HuH-7 (cell line): Measurements from ENCODE around the gene OVOL2.
"Not testable (repeated sequence)": the region's sequence is repeated elsewhere in the genome, so short reads cannot be mapped to it uniquely, and the experiment has no call there.

Experiments
- DNase-seq: peaks from one replicate; pipeline ENCODE4 v3.0.0; 2011; ENCODE audit warnings: low spot score

Gene OVOL2

DNA sequence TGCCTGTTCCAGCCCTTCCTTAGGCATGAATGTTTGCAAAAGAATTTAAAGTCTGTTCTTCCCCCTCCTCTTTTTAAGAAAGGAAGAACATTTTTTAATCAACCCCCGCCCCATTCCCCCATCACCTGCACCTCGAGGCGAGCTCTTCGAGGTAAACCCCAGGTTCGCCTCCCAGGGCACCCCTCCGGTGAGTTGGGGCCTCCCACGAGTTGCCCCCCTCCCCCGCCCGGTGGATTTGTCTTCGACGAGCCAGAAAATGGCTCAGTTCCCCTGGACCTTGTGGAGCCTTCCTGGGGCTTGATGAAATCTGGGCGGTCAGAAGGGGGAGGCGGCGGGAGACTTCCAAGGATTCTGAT is 256 bp upstream of the OVOL2 start:
- DNase-seq, result no peak

DNA sequence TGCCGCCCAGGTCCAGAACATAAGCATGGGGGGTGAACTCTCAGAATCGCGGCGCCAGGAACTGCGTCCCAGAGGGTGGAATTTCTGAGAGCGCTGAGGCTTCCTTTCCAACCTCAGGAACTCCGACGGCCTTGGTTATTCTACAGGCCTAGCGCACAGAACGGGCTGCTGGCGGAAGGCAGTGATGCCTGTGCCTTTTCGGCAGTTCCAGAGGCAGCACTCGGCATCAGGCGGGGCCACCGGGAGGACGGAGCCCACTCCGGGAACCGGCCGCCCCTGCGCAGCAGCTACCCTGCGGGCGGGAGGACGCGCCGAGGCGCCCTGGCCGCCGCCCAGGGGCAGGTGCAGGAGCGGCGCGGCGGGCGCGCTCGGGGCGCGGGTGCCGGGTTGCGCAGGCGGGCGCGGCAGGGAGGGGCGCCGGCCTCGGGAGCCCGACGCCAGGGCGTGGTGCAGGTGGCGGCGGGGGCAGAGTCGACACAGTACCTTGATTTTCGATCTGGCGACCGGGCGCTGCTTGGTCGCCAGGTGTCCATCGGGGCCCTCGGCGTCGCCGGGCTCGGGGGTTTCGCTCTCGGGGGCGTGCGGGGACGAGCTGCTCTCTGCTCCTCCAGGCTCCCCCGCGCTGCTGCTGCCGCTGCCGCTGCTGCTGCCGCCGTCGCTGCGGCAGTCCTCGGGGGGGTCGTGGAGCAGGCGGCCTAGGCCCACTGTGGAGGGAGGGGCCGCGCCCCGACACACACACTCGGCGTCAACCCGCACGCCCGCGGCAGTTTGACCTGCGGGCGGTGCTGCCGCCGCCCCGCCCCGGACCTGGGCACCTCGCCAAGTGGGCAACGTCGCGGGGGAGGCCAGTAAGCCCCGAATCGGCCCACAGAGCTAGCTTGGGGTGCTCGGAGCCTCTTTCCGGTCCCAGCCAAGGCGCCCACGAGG is 1.3 kb downstream of the OVOL2 start:
- DNase-seq, result peak; percentile 55

DNA sequence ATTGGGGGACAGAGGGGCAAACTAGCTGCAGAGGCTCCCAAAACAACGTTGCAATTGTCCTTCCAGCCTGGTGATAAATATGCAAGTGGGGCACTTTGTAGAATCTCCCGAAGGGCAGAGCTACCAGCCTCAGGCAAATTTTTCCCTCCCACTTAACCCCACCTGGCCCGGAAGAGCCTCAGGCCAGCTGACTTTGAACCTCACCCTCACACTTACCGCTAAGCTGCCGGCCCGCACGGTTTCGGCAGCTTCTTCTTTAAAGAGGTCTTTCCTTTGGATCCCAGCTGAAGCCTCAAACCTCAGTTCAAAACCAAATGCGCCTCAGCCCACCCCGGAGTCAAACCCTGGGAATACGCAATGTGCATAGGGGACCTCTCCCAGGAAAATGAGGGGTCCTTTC is 2.5 kb downstream of the OVOL2 start:
- no peak for DNase-seq

DNA sequence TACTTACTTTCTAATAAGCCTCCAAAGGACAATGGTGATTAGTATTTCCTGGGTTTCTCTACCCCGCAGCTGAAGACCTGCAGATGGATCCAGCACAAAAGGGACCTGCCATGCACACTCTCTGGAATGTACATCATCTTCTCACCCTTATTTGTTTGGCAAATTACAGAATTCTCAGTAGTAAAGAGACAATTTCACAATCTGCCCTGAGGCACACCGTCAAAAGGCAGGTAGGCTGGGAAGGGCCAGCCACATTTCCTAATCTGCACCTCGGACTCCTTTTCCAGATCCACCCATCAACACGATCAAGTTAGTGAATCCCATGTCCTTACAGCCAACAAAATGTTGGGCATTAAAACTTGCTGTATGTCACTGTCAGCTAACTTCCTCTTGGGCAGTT is 4.9 kb downstream of the OVOL2 start:
- DNase-seq, result no peak

DNA sequence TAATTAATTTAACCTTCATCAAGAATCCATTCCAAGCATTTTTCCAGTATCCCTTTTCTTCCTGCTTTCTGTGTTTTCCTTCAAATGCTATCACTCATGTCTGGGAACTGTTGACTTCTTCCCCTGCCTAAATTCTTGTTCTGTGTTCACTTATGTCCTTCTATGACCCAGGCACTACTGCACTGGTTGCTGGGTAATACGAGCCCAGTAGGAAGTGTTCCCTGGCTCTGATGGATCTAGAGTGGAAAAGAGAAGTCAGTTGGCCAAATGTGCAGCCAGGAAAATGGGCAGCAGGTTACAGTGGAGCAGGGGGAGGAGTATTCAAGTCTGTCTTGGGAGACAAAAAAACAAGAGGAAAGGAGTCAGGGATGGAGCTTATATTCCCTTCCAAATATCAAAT is 7.1 kb downstream of the OVOL2 start:
- no peak for DNase-seq

DNA sequence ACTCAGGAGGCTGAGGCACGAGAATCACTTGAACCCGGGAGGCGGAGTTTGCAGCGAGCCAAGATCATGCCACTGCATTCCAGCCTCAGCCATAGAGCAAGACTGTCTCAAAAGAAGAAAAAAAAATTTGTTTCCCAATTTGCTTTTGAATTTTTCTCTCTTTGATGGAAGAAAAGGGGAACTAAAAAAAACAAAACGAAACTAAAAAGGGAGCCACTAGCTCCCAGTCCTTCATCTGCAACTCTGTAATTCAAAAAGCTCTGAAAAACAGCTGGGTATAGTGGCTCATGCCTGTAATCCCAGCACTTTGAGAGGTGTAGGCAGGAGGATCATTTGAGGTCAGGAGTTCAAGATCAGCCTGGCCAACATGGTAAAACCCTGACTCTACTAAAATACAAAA is 9.5 kb downstream of the OVOL2 start:
- no peak for DNase-seq

DNA sequence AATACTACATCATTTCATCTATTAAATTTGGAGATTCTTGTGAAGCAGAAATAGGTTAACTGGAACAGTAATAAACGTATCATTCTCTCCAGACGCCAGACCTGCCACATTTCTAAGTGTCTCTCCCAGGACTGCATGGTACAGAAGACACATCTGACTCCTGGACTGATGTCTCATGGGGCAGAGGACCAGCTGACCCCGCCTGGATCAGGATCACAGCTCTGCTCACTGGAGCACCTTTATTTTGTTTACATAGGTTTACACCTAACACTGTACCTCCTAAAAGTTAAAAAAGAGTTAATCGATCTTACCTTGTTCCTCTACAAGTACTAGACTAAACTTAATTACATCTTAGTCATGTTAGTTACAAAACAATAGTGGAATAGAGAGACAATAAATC is 11.2 kb downstream of the OVOL2 start:
- no peak for DNase-seq

DNA sequence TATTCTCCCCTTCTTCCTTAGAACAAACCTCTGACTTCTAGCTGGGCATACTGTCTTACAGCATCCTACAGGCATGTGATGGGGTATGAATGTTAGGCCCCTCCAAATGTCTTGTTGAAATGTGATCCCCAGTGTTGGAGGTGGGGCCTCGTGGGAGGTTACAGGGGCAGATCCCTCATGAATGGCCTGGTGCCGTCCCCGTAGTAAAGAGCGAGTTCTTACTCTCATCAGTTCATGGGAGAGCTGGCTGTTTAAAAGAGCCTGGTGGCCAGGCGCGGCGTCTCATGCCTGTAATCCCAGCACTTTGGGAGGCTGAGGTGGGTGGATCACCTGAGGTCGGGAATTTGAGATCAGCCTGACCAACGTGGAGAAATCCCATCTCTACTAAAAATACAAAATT is 15.5 kb downstream of the OVOL2 start:
- DNase-seq, result no peak

DNA sequence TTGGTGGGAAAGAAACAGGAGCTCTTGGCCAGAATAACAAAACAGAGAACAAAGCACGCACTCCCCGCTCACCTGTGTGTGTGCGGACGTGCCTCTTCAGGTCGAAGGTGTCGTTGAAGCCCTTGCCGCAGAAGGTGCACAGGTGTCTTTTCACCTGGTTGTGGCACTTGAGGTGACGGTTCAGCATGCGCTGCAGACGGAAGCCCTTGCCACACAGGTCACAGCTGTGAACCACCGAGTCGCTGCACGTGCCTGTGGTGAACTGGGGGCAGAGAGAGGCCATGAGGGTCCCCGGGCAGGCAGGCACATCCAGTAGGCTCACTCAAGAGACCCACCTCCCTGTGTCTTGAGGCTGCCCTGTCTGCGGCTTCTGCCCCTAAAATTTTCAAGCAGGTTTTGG is 16.3 kb downstream of the OVOL2 start:
- DNase-seq, result no peak

DNA sequence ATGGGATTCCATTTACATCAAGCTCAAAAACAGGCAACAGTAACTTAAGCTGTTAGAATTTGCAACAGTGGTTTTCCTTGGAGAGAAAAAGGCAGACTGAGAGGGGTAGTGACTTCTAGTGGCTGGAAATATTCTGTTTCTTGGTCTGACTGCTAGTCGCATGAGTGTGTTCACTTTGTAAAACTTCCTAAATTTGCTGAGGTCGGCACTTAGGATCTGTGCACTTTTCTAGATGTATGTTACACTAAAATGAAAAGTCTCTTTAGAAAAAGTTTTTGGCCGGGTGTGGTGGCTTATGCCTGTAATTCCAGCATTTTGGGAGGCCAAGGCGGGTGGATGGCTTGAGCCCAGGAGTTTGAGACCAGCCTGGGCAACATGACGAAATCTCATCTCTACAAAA is 18.7 kb downstream of the OVOL2 start:
- DNase-seq, result no peak

DNA sequence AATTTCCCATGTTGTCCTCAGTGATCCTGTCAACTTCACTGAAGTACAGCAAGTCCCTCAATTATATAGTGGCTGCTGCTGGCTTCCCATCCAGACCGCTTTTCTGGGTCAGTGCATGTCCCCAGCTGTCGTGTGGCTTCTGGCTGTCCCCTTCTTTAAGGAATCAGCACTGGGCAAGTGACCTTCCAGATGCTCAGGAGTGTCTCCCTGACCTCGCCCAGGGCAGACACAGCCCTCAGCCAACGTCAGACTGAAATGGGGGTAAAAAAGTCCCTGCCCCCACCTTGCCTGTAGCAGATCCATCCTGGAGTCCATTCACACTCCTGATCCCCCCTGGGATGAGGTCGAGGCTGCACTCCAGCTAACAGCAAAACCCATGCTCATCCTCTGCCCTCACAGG is 23.7 kb downstream of the OVOL2 start:
- DNase-seq, result no peak

DNA sequence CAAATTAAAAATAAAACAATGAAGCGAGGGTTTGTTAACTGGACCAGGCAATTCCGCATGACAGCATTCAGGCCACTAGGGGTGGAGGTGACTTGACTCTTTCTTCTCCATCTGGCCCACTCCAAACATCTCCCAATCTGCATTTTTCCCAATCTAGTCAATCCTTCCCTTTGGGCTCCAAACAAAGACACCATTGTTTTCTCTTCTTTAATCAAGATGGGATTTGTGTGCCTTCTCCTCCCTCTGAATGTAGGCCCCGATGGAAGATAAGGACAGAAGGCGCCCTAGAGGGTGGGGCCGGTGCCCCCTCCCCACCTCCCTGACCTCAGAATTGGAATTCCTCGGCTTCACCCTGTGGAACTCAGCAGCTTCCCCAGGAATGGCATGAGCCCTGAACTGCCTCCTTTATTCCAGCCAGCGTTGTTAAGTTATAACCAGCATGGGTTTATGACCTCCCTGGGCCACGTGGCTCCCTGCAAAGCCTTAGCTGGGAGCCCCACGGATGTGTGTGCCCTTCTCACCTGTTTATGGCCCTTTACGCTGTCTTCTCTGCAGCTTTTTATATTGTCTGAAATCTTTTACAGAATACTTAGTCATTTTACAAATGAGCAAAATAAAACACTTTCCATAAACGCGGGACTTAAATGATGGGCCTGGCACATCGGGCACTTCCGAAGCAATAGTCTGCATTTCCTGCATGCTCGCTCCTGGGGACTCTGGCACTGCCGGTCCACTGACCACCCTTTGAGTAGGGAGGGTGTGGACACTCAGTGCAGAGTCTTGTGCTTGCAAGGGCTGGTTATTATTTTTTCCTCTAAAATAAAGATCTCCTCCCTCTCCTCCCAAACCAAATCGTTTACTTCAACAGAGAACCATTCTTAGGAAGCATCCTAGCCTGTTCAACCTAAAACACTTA is 24.5 kb downstream of the OVOL2 start:
- peak; percentile 83 for DNase-seq

DNA sequence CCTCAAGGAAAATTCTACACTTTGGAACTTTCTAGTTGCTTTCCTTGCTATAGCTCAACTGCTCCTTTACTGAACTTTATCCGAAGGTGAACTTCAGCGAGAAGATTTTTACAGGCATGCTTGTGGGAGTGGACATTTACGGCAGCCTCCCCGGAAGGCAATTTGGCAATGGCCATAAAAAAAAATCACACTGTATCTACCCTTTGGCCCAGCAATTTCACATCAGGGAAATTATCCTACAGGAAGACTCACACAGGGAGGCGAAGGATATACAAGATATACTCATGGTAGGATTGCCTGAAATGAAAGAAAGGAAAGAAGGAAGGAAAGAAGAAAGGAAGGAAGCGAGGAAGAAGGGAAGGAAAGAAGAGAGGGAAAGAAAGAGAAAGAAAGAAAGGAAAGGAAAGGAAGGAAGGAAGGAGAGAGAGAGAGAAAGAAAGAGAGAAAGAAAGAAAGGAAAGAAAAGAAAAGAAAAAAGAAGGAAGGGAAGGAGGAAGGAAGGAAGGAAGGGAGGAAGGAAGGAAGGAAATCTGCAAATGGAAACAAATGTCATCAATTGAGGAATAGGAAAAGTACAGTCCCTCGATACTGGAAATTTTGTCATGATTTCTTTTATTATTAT is 25.7 kb downstream of the OVOL2 start:
- peak; percentile 59 for DNase-seq

DNA sequence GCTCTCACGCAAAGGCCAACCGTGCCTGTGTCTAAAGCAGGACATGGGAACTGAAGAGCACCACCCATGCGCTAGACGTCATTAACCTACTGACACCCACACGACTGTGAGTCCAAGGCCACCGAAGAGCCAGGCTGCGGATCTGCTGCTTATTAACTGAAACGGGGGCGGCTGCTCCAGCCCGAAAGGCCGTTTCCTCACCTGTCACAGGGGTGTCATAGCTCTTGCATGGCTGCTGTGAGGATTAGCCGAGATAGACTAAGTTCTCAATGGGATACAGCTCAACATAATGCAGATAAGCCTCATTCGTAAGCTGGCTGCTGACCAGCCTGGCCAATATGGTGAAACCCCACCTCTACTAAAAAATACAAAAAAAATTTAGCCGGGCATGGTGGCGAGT is 26.7 kb downstream of the OVOL2 start:
- DNase-seq, result no peak

DNA sequence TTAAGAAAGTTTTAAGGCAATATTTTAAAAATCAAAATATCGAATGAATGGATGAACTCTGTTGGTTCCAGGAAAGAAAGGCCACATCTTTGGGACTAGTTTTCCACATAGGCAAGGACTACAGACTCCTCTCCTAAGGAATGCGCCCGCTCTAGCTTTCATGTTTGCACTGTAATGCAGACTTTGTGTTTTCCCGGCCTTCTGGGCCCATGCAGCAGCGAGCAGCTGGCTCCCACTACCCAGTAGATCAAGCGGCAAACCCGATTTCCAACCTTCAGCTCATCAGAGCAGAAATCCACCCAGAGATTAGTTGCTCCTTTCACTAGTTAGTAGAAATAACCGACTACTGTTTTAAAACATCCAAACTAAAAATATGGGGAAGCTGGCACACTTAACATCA is 27.7 kb downstream of the OVOL2 start:
- DNase-seq, result no peak

DNA sequence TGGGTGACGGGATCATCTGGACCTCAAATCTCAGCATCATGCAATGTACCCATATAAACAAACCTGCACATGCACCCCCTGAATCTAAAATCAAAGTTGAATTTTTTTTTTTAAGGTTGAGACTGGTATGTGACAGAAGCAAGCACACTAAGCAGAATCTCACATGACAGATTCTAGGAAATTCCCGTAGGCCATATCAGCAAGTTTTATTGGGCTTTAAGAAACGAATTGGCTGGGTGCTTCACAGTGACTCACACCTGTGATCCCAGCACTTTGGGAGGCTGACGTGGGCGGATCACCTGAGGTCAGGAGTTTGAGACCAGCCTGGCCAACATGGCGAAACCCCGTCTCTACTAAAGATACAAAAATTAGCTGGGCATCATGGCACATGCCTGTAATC is 30.7 kb downstream of the OVOL2 start:
- DNase-seq, result not testable (repeated sequence)

DNA sequence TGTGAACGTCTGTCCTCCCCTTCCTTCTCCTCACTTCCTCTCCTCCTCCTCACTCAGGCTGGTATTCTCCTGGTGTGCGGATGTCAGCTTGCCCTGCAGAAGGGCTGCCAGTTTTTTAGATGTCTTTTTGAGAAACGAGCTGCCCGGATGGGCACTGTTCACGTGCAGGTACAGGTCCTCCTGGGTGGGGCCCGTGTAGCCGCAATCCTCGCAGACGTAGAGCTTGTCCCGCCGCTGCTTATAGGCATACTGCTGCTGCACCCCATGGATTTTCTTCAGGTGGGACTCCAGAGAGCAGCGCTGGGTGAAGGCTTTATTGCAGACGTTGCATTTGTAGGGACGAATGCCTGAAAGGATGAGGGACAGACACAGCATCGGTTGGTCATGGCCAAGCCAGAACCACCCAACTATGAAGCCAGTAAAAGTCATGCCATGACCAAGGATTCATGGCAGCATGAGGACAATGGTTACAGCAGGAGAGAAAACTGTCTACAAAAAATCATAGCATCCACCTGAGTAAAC is 33.0 kb downstream of the OVOL2 start:
- no peak for DNase-seq

DNA sequence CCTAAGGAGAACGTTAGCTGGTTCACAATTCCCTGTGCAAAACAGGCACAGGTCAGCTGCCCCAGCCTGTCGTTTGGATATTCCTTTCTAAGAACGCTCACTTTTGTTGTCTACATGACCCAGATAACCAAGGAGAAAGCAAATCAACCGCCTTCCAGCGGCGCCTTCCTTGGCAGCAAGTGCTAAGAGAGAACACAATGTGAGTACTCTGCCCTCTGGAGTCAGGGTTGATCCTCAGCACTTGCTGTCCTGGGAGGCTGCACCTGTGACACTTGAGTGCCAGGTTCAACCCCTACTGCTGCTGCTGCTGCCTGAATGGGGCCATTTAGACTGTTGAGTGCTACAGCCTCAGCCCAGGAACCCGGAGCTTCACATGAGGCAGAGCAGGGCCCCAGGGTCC is 36.8 kb downstream of the OVOL2 start:
- DNase-seq, result no peak

DNA sequence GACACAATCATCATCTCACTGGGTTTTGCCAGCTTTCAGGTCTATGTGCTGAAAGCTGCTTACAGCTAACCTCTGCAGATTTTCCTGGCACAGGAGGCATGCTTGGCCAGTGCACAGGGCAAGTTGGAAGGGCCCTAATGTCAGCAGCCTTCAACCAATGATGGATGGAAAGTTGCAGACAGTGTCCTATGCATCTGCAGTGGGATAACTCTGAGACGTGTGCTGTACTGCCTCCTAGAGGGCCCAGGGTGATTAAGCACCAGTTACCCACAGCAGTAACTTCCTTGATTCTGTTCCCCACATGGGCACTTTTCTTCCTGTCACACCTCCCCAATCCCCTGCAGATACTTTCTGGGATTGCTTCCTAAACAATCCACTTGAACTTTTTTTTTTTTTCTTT is 38.6 kb downstream of the OVOL2 start:
- peak; percentile 81 for DNase-seq

DNA sequence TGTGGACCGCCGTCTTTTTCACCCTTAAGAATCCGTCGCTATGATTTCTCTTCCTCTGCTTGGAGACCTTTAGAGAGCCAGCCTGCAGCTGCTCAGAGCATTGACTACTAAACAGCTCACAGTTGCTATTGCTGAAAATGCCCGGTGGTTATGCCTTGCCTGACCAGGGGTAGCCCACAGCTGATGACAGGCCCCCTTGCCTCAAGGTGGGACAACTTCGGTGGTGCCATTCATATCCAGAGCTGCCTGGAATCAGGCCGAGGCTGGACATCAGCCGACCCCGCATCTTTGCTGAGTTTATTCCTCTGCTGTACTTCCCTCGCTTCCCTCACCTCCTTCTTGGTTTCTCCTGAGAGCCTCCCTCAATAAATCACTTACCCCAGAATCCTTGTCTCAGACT is 39.6 kb downstream of the OVOL2 start:
- no peak for DNase-seq

DNA sequence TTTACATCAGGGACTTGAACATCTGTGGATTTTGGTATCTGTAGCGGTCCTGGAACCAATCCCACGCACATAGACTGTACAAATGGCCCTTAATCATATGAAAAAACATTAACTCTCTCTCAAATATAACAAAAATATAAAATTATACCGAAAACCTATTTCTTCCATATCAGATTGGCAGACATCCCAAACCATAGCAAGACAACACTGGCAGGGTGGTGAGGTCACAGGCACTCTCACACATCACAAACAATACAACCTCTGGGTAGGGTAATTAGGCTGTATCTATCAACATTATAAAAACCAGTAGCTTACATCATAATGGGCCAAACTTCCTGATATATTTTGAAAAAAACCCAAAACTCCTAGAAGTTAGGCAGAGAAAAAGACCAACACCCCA is 40.9 kb downstream of the OVOL2 start:
- DNase-seq, result no peak

DNA sequence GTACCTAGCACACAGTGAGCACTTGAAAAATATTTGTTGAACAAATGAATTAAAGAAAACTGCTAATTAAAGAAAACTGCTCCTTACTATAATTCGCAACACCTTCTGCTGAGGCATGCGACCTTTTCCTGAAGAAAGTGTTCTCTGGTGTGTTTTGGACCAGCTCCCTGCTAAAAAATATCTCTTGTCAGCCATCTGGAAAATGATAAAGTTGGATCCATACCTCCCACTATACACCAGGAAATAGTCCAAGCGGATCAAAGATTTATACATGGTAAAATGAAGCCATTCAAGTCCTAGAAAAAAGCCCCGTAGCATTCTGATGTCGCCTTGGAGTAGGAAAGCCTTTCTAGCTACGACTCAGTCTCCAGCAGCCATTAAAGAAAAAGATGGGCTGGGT is 43.3 kb downstream of the OVOL2 start:
- no peak for DNase-seq

DNA sequence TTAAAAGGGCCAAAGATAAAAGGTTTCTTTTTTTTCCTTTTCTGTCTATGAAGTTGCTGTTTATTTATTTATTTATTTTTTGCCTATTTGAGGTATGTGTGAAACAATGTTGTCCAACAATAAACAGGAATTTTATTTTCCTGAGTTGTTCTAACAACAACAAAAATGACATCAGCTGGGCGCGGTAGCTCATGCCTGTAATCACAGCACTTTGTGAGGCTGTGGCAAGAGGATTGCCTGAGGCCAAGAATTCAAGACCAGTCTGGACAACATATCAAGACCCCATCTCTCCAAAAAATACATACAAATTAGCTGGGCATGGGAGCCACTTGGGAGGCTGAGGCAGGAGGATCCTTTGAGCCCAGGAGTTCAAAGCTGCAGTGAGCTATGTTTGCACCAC is 44.8 kb downstream of the OVOL2 start:
- DNase-seq, result no peak
